ENCODE results near the gene HOXA13. TPM values are rescaled to one million over a fixed set of nuclear protein-coding genes. Genes with fewer than 3 reads are reported as not detected.

Gene HOXA13
- total RNA-seq, 1 donor = 1.3 TPM

DNA sequence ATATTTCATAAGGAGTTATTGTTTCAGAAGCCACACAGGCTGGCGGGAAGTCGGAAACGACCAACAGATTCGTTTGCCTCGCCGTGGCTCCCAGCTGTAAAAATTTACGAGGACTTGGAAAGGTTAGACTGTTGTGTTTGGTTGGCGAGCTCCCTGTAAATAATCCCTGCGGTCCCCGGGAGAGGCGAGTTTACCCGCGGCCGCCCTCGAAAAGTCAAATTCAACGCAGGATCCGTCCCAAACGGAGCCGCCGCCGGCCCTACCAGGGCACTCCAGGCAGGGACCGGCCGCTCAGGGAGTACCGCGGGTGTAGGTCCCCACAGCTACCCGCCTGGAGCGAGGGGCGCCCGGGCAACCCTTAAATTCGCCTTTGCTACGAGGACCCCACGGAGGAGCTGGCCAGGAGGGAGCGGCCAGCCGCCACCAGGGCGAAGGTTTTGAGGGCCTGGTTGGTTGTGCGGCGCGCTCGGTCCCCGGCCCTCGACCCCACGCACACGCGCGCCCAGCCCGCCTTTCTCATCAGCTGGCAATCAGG lies 33.8 kb downstream of the HOXA13 start:
- peak overlapping the region; percentile 67 for H3K4me3 ChIP-seq (ENCODE audit: low read depth, low read length)
- DNase-seq (ENCODE audit: low read depth) = peak; percentile 92

GRCh38 chr7:27165089-27165995 lies 34.5 kb downstream of the HOXA13 start, which contains the start of gene HOXA9:
HOXA9 (minus strand) TSS chr7:27165537; CDS start chr7:27165457, 80 bp downstream.
- peak; percentile 97 for DNase-seq (ENCODE audit: low read depth)
- peak within 1 kb of the TSS; percentile 67 for H3K4me3 ChIP-seq (ENCODE audit: low read depth, low read length)
- TF ChIP-seq, protein P1, sequence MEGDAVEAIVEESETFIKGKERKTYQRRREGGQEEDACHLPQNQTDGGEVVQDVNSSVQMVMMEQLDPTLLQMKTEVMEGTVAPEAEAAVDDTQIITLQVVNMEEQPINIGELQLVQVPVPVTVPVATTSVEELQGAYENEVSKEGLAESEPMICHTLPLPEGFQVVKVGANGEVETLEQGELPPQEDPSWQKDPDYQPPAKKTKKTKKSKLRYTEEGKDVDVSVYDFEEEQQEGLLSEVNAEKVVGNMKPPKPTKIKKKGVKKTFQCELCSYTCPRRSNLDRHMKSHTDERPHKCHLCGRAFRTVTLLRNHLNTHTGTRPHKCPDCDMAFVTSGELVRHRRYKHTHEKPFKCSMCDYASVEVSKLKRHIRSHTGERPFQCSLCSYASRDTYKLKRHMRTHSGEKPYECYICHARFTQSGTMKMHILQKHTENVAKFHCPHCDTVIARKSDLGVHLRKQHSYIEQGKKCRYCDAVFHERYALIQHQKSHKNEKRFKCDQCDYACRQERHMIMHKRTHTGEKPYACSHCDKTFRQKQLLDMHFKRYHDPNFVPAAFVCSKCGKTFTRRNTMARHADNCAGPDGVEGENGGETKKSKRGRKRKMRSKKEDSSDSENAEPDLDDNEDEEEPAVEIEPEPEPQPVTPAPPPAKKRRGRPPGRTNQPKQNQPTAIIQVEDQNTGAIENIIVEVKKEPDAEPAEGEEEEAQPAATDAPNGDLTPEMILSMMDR (IDR thresholded peaks at IDR 0.05; ENCODE audit: insufficient read depth, low read depth, low read length) = no peak

More for the DNA sequence above, 33.8 kb downstream of the HOXA13 start:
- TF ChIP-seq, protein P1 (IDR thresholded peaks at IDR 0.05; ENCODE audit: insufficient read depth, low read depth, low read length) = no peak

GRCh38 chr7:27164367-27165088 lies 35.4 kb downstream of the HOXA13 start:
- TF ChIP-seq, protein P1 (IDR thresholded peaks at IDR 0.05; ENCODE audit: insufficient read depth, low read depth, low read length) = peak; percentile 17
- peak; percentile 64 for DNase-seq (ENCODE audit: low read depth)
- H3K4me3 ChIP-seq (ENCODE audit: low read depth, low read length) = peak overlapping the region; percentile 67

DNA sequence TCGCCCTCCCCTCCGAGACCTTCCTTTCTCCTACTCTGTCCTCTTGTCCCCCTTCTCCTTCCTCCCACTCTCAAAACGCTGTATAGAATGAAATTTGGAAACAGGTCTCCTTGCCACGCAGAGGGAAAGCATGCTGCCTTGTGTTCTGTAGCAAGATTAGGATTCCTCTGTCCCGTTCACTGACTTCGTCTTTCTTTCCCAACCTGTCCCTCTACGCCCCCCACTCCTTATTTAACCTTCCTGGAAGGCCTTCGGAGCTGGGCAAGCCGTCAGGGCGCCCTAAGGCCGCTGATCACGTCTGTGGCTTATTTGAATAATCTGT lies 35.9 kb downstream of the HOXA13 start:
- DNase-seq (ENCODE audit: low read depth) = no peak
- peak overlapping the region; percentile 67 for H3K4me3 ChIP-seq (ENCODE audit: low read depth, low read length)
- TF ChIP-seq, protein P1 (IDR thresholded peaks at IDR 0.05; ENCODE audit: insufficient read depth, low read depth, low read length) = no peak

DNA sequence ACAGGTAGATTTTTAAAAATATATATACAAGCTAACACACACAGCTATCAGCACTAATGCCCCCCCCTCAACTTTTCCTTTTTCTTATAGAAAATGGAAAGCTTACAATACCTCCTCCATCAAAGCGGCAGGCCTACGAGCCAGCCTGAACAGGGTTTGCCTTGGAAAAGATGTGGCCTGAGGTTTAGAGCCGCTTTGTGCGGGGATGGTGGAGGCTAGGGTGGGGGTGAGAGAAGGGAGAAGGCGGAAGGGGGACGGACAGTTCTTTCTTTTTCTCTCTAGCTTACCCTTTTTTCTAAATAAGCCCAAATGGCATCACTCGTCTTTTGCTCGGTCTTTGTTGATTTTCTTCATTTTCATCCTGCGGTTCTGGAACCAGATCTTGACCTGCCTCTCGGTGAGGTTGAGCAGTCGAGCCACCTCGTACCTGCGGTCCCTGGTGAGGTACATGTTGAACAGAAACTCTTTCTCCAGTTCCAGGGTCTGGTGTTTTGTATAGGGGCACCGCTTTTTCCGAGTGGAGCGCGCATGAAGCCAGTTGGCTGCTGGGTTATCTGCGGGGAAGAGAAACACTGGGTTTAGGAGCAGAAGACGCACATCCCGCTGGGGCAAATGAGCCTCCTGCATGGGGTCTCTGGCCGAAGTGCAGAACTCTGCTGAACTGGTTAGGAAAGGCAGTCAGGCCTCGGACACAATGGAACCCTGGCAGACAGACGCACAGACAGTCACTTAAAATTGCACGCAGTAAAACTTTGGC lies 36.4 kb downstream of the HOXA13 start:
- peak; percentile 37 for DNase-seq (ENCODE audit: low read depth)
- TF ChIP-seq, protein P1 (IDR thresholded peaks at IDR 0.05; ENCODE audit: insufficient read depth, low read depth, low read length) = no peak
- H3K4me3 ChIP-seq (ENCODE audit: low read depth, low read length) = peak overlapping the region; percentile 67
